ENCODE results near the gene BFAR.
"Not testable (repeated sequence)": the region's sequence is repeated elsewhere in the genome, so short reads cannot be mapped to it uniquely, and the experiment has no call there.

DNA sequence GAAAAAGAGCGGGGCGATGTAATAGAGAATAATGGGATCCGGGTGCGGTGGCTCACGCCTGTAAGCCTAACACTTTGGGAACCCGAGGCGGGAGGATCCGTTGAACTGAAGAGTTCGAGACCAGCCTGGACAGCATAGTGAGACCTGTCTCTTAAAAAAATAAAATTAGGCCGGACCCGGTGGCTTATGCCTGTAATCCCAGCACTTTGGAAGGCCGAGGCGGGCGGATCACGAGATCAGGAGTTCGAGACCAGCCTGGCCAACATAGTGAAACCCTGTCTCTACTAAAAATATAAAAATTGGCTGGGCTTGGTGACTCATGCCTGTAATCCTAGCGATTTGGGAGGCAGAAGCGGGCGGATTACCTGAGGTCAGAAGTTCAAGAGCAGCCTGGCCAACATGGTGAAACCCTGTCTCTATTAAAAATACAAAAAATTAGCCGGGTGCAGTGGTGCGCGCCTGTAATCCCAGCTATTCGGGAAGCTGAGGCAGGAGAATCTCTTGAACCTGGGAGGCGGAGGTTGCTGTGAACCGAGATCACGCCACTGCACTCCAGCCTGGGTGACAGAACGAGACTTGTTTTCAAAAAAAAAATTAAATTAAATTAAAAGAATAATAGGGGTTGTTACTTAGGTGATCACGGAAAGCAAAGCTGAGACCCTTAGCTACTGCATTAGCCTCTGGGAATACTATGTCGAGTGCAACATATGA lies 2.0 kb upstream of the BFAR start:
- TF ChIP-seq, protein P1, sequence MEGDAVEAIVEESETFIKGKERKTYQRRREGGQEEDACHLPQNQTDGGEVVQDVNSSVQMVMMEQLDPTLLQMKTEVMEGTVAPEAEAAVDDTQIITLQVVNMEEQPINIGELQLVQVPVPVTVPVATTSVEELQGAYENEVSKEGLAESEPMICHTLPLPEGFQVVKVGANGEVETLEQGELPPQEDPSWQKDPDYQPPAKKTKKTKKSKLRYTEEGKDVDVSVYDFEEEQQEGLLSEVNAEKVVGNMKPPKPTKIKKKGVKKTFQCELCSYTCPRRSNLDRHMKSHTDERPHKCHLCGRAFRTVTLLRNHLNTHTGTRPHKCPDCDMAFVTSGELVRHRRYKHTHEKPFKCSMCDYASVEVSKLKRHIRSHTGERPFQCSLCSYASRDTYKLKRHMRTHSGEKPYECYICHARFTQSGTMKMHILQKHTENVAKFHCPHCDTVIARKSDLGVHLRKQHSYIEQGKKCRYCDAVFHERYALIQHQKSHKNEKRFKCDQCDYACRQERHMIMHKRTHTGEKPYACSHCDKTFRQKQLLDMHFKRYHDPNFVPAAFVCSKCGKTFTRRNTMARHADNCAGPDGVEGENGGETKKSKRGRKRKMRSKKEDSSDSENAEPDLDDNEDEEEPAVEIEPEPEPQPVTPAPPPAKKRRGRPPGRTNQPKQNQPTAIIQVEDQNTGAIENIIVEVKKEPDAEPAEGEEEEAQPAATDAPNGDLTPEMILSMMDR (IDR thresholded peaks at IDR 0.05; ENCODE audit: extremely low read depth in 1 of 2, insufficient read depth in 1 of 2, low read depth in 1 of 2, low read length in 2 of 2): not testable (repeated sequence)
- TF ChIP-seq POLR2A (IDR thresholded peaks at IDR 0.05; ENCODE audit: low read depth, low read length); EZH2 (IDR thresholded peaks at IDR 0.05; ENCODE audit: borderline replicate concordance, low read depth, low read length, severe bottlenecking); FOS (IDR thresholded peaks at IDR 0.05; ENCODE audit: borderline replicate concordance, insufficient read depth, low read length): not testable (repeated sequence)
